GM19463 (cell line): ENCODE results near the gene LMOD1.
A peak's percentile ranks its signal among the peaks of the same experiment; 100 is the strongest.
"Not testable (repeated sequence)": the region's sequence is repeated elsewhere in the genome, so short reads cannot be mapped to it uniquely, and the experiment has no call there.

Experiments
- ATAC-seq: cut with Tn5 transposase; IDR thresholded peaks from one replicate; pipeline ENCODE4 v1.9.1; 2021; ENCODE audit warnings: mild to moderate bottlenecking, moderate library complexity; ENCODE audit not compliant: unreplicated experiment

Gene LMOD1

DNA sequence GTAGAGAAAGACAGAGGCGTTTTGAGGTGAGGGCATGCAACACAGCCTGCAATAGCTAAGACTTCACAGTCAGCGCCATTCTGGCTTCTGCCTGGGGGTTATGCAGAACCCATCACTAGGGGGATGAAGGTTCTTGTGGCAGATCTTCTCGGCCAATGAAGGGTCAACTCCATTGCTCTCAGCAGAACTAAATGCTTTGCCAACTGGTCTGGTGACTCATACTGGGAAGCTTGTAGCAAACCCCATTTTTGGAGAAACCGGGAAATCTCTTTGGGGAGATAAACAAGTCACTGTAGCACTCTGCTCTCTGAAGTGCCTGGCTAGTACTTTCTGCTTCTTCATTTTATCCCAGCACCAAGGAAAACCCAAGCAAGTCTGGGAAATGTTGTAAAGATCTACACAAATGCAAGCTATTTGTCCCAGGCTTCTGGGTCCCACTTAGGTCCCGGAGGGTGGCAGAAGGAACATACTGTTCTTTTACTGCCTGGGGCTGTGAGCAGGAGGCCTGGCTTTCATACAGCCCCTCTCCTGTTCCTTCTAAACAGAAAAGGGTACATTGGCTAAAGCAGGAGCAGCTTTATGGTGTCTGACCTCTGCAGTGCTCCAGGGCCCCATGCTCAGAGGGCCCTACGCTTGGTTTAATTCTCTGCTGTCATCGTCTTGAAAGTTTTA, 28.9 kb downstream of the LMOD1 start:
- no peak for ATAC-seq

DNA sequence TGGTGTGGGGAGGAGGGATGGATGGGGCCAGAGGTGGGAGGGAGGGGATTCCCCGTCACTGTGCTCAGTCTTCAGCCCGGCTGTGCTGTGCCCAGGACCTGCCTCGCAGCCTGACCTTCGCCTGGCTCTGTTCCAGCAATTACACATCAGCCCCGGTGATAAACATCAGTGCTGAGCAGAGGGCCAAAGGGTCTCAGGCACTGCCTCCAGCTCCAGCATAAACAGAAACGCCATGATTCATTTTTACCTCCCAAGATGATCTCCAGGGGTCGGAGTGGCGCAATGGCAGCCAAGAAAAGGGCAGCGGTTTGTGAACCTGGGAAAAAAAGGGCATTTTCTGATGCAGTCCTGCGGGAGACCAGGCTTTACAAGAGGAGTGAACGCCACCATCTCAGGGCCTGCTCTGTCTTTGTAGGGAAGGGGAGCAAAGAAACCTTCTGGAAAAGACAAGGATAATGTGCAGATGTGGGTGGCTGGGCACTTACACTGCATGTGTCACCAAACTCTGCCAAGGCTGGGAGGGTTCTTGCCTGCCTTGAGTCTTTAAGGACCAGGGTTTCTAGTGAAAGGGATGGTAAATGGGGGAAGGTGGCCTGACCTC, 29.6 kb downstream of the LMOD1 start:
- no peak for ATAC-seq

DNA sequence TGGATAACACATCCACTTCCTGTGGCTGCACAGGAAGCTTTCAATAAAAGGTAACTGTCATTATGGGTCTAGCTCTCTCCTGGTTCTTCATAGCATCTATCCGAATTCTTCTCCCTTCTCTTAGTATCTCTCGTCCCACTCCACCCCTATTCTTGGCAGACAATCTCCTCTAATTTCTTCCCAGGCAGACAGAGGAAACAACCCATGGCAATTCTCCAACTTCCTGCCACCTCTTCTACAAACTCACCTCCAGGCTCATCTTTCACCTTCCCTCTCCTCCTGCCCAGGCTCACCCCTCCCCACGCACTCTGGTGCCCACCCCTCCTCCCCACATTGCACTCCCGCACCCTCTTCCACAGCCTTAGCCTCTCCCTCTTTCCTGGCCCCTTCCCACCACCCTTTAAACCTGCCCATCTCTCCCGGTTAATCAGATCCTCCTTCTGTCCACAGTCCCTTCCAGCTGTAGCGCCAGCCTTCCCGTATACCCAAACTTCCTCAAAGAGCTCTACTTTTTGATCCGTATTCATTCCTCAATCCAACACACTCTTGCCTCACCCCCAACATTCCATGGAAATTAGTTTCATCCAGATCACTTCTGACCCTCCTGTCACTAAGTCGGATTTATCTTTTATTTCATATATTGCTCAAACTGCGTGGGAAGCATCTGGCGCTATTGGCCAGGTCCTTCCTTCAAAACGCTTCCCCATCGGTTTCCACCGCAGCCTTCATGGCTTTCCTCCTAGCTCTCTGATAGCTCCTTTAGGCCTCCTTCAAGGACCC, 31.7 kb downstream of the LMOD1 start:
- no peak for ATAC-seq

DNA sequence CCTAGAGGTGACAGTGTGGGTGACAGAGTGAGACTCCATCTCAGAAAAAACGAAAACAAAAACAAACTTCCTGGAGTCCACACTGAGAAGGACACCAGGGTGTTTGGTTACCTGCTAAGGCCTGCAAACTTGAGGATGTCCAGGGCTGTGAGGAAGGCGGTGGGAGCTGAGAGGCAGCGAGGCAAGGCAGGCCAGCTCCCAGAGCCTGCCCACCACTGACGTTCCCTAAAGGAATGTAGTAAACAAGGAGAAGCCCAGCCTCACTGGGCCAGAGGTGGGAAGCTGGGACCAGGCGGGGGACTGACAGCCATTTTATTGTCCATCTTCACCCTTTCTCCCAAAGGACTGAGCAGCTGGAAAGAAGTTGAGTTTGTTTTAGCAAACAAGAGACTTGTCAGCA, 33.5 kb downstream of the LMOD1 start:
- no peak for ATAC-seq

DNA sequence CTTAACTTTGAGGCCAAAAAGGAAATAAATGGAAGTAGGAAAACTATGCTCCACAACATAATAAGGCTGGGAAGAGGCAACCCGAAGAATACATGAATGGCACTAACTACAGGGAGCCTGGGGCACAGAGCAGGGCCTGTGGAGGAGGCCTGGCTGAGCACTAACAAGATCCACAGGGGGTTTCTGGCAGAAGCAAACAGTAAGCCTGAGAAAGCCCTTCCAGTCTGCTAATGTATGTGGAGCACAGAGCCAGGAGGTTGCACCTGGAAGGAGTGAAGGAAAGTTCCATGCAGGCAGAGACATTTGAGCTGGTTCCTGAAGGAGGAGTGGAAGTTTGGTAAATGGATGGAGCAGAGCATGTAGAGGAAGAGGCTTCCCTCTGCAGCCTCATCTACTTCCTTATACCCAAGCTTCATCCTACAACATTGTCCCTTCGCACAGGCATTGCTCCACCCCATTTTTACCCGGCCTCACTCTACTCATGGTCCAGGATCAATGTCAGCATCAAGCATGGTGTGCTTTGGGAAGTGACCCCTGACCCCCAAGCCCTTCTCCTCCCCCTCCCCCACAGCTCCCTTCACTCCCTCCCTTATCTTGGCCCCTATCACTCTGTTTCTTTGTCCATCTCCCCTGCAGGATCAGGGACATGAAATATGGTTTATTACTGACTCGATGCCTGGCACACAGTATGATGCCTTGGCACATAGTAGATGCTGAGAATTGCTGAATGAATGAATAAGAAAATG, 34.3 kb downstream of the LMOD1 start:
- ATAC-seq: no peak

DNA sequence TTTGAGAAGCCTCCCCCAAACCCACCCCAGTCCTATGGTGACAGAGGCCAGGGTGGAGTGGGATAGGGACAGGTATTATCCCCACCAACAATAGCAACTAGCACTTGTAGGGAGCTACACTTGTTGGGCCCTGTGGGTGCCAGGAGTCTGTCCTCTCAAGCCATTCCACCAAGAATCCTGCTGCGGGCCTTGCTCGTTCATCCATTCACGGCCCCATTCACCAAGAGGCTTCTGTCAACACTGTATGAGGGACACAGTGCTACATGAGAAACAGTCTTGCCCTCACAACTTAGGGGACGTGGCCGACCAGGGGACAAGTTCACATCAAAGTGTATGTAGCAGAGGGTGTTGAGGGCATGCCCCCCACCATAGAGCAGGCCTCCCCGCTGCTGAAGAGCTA, 38.7 kb downstream of the LMOD1 start:
- no peak for ATAC-seq

DNA sequence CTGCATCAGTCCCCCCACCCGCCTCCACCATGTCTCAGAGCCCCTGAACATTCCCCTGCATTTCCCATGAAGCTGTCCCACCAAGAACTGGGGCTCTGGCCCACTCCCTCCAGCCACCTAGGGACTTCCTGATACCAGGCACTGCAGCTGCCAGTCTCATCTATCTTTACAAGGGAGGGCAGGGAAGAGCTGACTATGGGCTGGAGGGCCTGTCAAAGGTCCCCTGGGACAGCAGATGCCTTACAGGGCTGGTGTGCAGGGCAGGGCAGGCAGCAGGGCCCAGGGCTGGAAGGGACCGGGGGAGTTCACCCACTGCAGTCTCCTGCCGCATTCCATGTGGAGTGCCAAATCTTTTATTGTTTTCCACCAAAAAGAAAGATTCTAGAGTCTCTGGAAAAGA, 40.0 kb downstream of the LMOD1 start:
- no peak for ATAC-seq

DNA sequence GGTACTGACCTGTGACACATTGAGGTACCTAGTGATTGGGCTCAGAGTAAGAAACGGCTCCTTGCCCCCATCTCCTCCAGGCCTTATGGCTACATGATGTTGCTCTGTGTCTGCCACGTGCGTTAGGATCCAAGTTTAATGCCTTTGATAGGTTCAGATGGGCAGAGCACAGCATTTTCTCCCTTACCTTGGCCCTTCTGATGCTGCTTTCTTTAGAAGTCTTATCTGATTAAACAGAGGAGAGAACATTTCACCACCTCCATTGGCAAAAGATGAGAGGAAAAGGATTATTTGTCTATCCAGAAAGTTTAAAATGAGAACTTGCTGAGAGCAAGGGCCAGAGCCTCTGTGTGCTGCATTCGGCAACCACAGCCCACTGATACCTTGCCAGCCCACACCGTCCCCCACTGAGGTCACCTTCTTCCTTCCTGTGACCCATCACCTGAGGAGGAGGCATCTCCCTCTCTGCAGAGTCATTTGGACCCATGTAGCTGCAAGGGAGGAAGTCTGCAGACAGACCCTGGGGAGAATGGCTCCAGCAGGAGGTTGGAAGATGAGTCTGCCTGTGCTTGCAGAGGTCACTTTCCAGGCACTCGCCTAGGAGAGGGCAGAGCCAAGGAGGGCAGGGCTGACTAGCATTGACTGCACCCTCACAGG, 41.0 kb downstream of the LMOD1 start:
- ATAC-seq: no peak

DNA sequence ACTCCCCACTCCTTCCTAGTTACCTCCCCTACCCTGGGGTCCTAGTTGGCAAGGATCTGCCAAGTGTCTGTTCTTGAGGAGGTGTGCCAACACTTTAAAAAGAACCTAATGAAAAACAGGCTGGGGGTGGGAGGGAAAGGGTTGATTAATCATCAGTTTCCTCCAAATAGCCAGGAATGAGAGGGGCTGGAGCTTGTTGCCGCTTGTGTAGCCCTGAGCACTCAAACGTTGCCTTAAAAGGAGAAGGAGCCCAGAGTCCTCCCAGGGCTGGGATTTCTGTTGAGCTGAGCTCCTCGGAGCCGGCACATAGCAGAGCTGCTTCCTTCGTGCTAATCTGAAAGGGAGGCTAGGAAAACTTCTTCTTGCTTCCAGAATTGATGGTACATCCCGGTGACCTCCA, 41.8 kb downstream of the LMOD1 start:
- no peak for ATAC-seq

DNA sequence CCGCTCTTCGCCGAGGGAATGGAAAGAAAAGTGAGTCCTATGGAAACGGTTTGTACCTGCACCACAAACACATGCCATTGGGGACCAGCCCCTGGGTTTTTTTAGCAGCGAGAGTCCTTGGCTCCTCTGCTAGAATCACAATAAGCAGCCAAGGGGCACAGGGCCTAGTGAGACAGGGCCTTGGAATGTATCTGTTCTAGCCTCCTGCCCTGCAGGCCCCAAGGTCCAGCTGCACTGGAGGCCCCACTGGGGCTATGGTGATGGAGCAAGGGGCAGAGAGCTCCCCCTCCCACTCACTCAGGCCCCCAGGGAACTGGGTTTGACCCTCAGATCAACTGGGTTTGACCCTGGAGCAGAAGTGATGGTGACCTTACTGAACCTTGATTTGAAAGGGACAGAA, 43.2 kb downstream of the LMOD1 start:
- ATAC-seq: no peak

DNA sequence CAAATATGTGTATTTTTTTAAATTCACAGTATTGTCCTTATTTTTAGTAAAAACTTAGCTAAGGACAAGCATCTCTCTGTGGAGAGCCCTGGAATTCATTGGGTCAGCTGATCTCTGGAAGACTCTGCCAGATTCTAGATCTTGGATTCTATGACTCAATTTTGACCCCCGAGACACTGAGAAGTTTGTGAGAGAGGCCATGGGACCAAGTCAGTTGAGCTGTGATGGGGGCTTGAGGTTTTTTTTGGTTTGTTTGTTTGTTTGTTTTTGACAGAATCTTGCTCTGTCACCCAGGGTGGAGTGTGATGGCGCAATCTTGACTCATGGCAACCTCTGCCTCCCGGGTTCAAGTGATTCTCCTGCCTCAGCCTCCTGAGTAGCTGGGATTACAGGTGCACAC, 44.1 kb downstream of the LMOD1 start:
- no peak for ATAC-seq

DNA sequence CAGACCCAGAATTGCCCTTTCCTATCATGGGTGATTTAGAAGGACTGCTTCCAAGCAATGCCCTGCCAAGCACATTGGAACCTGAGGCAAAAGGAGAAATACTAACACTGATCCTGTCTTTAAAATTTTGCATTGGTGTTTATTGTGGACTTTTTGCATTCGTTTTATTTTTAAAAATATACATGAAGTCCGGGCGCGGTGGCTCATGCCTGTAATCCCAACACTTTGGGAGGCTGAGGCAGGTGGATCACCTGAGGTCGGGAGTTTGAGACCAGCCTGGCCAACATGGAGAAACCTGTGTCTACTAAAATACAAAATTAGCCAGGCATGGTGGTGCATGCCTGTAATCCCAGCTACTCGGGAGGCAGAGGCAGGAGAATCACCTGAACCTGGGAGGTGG, 45.3 kb downstream of the LMOD1 start:
- ATAC-seq: not testable (repeated sequence)

DNA sequence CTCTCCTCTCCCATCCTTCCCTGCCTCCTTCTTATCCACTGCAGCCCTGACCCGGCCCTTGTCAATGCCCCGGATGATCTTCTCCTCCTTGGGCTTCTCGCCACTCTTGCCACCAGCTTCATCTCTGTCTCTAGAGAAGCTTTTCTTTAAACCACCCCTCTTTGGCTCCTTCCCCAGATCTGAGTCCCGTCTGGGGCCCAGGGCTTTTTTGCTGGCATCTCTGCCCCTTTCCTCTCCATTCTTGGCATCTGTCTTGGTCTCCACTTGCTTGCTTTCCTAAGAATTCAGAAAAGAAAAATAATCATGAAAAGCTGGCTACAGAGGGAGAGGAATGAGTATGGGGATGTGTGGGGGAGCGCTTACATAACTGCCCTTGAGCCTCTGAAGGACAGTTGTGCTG, 45.9 kb downstream of the LMOD1 start:
- no peak for ATAC-seq

DNA sequence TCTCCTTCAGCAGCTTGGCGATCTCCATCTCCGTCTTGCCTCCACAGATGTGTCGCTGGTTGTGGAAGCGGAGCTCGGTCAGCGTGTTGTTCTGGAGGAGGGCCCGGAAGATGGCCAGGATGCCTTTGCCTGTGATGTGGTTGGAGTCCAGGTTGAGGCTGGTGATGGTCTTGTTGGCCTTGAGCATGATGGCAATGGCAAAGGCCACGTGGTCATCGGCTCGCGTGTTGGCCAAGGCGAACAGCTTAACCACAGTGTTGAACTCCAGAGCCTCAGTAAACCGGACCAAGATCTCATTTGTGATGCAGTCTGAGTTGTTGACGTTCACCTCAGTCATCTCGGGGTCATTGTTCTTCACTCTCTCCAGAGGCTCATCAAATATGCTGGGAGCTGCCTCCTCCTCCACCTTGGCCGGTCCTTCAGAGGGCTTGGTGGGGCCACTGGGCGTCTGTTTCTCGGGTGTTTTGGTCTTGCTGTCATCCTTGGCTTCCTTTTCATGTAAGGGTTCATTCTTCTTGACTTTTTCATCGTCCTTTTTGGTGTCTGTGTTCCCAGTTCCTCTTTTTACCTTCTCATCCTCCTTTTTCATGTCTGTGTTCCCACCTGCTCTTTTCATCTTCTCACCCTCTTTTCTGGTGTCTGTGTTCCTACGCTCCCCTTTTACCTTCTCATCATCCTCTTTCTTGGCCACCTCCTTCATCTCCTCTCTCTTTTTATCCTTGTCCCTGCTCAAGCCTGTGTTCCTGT, 46.5 kb downstream of the LMOD1 start:
- no peak for ATAC-seq

DNA sequence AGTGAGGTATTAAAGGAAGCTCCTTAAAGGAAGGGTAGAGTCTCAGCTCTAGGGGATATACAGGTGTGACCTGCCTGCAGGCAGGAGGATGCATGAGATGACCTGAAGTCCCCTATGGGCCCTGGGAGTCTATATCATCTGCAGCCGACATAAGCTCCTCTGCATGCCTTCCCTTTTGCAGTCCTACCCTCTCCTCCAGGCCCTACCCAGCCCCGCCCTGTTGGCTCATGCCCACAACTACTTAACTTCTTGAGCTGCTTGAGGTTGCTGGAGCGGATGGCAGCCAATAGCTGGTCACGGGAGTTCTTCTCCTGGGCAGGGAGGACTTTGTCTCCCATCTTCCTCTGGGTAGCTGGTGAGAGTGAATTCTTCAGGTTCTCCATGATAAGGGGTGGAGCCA, 47.4 kb downstream of the LMOD1 start:
- ATAC-seq: no peak

DNA sequence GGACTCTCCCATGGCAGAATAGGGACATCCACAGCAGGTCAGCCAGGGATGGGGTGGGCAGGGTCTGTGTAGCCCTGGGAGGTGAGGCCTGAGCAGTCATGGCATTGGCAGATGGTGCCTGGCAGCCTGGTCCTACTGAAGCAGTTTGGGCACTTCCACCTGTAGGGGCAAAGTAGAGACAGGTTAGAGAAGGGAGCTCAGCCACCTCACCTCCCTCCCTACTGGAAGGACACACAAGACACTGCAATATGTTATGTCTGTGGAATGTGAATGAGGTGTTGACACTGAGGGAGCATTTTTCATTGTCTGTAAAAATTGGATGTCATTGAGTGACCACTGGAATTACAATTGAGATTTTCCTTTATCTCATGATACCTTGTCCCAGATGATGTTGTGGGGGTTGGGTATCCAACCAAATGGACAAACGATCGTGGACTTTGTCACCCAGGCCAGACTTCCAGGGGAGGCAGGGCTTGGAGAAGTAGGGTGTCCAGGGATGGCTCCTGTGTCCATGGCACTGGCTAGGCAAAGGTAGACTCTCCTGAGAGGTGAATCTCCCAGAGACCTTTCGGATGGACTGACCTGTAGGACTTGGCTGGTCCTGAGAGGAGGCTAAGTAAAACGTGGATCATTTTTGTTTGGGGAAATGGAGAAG, 48.0 kb downstream of the LMOD1 start:
- ATAC-seq: no peak

DNA sequence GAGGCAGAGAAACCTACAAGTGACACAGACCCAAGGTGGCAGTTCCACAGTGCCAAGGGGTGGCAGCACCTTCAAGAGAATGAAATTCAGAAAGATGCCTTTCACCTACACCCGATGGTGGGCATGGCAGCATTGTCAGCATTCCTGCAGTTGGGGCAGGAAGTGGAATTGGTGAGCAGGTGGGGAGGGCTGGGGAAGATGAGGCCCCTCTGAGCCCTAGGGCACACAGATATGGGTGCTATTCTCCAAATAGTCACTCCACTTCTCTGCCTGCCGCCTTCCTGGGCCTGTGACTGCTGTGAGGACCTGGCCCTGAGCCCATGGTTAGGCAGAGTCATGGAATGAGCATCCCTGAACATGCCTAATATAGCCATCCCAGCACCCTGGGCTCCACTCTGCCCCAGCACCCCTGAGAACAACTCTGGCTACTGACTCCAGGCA, 49.4 kb downstream of the LMOD1 start:
- ATAC-seq: no peak

DNA sequence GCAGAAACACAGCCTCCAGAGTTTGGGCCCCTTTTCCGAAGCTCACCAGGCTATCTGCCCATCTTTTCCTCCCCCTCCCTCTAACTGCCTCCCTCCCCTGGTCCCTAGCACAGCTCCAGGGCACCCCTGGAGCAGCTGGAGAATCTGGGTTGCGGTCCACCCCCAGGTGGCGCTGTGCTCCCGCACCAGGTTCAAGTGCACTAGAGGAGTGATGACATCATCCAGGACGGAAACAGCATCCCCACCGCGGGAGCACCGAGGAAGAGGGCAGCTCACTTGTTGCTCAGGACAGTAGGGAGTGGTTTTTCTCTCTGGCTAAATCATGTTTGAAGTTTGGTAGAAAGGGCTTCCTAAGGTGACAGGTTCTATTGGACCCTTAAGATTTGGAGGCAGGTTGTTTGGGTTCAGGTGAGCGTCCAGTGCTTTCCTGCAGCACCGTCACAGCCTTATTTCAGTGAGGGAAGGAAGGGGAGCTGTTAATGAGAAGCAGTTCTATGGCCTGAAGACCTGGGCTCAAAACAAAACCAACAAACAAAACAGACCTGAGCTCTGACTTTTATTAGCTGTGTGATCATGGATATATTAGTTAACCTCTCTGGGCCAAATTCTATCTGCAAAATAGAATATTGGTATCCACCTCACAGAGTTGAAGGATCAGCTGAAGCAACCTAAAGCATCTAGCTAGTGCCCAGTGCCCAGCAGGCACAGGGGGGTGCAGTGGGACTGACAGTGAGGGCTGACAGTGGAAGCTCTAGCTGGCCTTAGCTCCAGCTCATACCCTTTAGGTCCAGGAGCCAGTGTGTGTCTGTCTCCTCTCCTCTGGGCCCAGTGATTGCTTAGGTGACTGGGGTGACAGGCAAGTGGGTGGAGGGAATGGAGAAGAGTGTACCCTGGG, 50.2 kb downstream of the LMOD1 start:
- ATAC-seq: peak; percentile 89
